Mammary epithelial cell (primary cell): ENCODE data around the gene PRAME.

Experiments
- CTCF ChIP-seq, 2 donors: IDR thresholded peaks in 1 of 2; conservative IDR thresholded peaks in 1 of 2; 2 replicates each; pipeline ENCODE4 v1.5.1; 2011 to 2012; ENCODE audit warnings: inconsistent platforms in 2 of 2, low read length in 2 of 2, mild to moderate bottlenecking in 2 of 2, control low read depth in 1 of 2, low read depth in 1 of 2; ENCODE audit not compliant: insufficient read depth in 1 of 2; ENCODE audit errors: extremely low read depth in 1 of 2
- EZH2 ChIP-seq: IDR thresholded peaks from 2 replicates; pipeline ENCODE4 v1.6.1; 2012; ENCODE audit warnings: low read length, inconsistent platforms, borderline replicate concordance

GRCh38 chr22:22552630-22553029 lies 6.4 kb downstream of the PRAME start:
- TF ChIP-seq CTCF (conservative IDR thresholded peaks at IDR 0.05 in 1 of 2, IDR thresholded peaks at IDR 0.05 in 1 of 2; ENCODE audit: extremely low read depth in 1 of 2, insufficient read depth in 1 of 2, low read depth in 1 of 2, low read length in 2 of 2), result no peak
- TF ChIP-seq EZH2, result no peak
